Neuronal stem cell (in vitro differentiated cells): ENCODE data around the gene MED16.
"Not testable (repeated sequence)": the region's sequence is repeated elsewhere in the genome, so short reads cannot be mapped to it uniquely, and the experiment has no call there.

Source experiments
- DNase-seq: peaks from one replicate; pipeline ENCODE4 v3.0.0-alpha.2; 2013; ENCODE audit warnings: low spot score
- H2AFZ ChIP-seq: one replicate; pipeline ENCODE4 v1.6.1; 2013; ENCODE audit warnings: mild to moderate bottlenecking, low read length, inconsistent platforms
- H2AK5ac ChIP-seq: 2 replicates; pipeline ENCODE4 v1.6.1; 2013; ENCODE audit warnings: low read depth, mild to moderate bottlenecking, inconsistent platforms, low read length, moderate library complexity, mixed read lengths
- H2BK120ac ChIP-seq: 2 replicates; pipeline ENCODE4 v1.6.1; 2013; ENCODE audit warnings: low read depth, mild to moderate bottlenecking, inconsistent platforms, low read length, moderate library complexity, mixed read lengths
- H2BK12ac ChIP-seq: one replicate; pipeline ENCODE4 v1.6.1; 2013; ENCODE audit warnings: low read length, inconsistent platforms
- H2BK15ac ChIP-seq: 2 replicates; pipeline ENCODE4 v1.6.1; 2013; ENCODE audit warnings: mild to moderate bottlenecking, low read length, inconsistent platforms, mixed read lengths
- H2BK5ac ChIP-seq: one replicate; pipeline ENCODE4 v1.6.1; 2013; ENCODE audit warnings: inconsistent platforms, mild to moderate bottlenecking, low read length, moderate library complexity
- H3K14ac ChIP-seq: one replicate; pipeline ENCODE4 v1.6.1; 2013; ENCODE audit warnings: low read length, inconsistent platforms
- H3K18ac ChIP-seq: 2 replicates; pipeline ENCODE4 v1.6.1; 2013; ENCODE audit warnings: low read length, inconsistent platforms
- H3K23ac ChIP-seq: 2 replicates; pipeline ENCODE4 v1.6.1; 2013; ENCODE audit warnings: low read depth, mild to moderate bottlenecking, mixed read lengths, low read length, inconsistent platforms; ENCODE audit not compliant: poor library complexity
- H3K27ac ChIP-seq: replicated peaks from 3 replicates; pipeline ENCODE4 v1.5.1; 2013; ENCODE audit warnings: low read length, inconsistent platforms
- H3K27me3 ChIP-seq, 3 experiments: 2 replicates each; pipeline ENCODE4 v1.6.1; 2013; ENCODE audit warnings: low read length in 3 of 3, mild to moderate bottlenecking in 2 of 3, inconsistent platforms in 1 of 3, low read depth in 1 of 3, mixed read lengths in 1 of 3, moderate library complexity in 1 of 3; ENCODE audit not compliant: control insufficient read depth in 3 of 3, insufficient read depth in 3 of 3
- H3K36me3 ChIP-seq, 2 donors: replicated peaks in 1 of 2; 2 replicates each; pipeline ENCODE4 v1.6.1; 2013; ENCODE audit warnings: low read length in 2 of 2; ENCODE audit not compliant: control insufficient read depth in 2 of 2, insufficient read depth in 2 of 2
- H3K4ac ChIP-seq: 2 replicates; pipeline ENCODE4 v1.6.1; 2013; ENCODE audit warnings: inconsistent platforms, mild to moderate bottlenecking, low read length, moderate library complexity
- H3K4me1 ChIP-seq, 2 donors: 1 replicate in 1 of 2; 2 replicates in 1 of 2; pipeline ENCODE4 v1.6.1; 2013; ENCODE audit warnings: low read length in 2 of 2, low read depth in 1 of 2; ENCODE audit not compliant: control insufficient read depth in 2 of 2, insufficient read depth in 1 of 2
- H3K4me2 ChIP-seq: one replicate; pipeline ENCODE4 v1.6.1; 2013; ENCODE audit warnings: mild to moderate bottlenecking, low read length, inconsistent platforms; ENCODE audit not compliant: insufficient read depth, poor library complexity, severe bottlenecking
- H3K4me3 ChIP-seq, 2 donors: 2 replicates each; pipeline ENCODE4 v1.5.1; 2013; ENCODE audit warnings: low read length in 2 of 2, mild to moderate bottlenecking in 2 of 2, inconsistent platforms in 1 of 2, moderate library complexity in 1 of 2
- H3K79me1 ChIP-seq: one replicate; pipeline ENCODE4 v1.6.1; 2013; ENCODE audit warnings: low read depth, mild to moderate bottlenecking, inconsistent platforms, low read length, moderate library complexity
- H3K9ac ChIP-seq: one replicate; pipeline ENCODE4 v1.6.1; 2013; ENCODE audit warnings: mild to moderate bottlenecking, low read depth, low read length, inconsistent platforms; ENCODE audit not compliant: poor library complexity
- H3K9me3 ChIP-seq, 2 donors: replicated peaks in 1 of 2; 2 replicates each; pipeline versions ENCODE3 to v1.6.1; 2013; ENCODE audit warnings: low read length in 2 of 2, mild to moderate bottlenecking in 2 of 2, inconsistent platforms in 1 of 2, low read depth in 1 of 2, mixed read lengths in 1 of 2, moderate library complexity in 1 of 2; ENCODE audit not compliant: control insufficient read depth in 2 of 2, insufficient read depth in 1 of 2
- H4K8ac ChIP-seq: one replicate; pipeline ENCODE4 v1.6.1; 2013; ENCODE audit warnings: low read depth, mild to moderate bottlenecking, inconsistent platforms, low read length, moderate library complexity
- H4K91ac ChIP-seq: one replicate; pipeline ENCODE4 v1.6.1; 2013; ENCODE audit warnings: low read length, low read depth, mild to moderate bottlenecking, inconsistent platforms; ENCODE audit not compliant: poor library complexity
- WGBS, 2 donors: extraction: QIAGEN DNeasy Blood & Tissue Kit; methylation state at CpG; one replicate each; pipeline ENCODE4 v1.1.7; 2013; ENCODE audit warnings: missing lambda C conversion rate in 2 of 2, mixed read lengths in 1 of 2; ENCODE audit not compliant: insufficient read length in 2 of 2, insufficient replicate concordance in 1 of 2; ENCODE audit errors: extremely low coverage in 2 of 2; 5-methylcytosine and 5-hydroxymethylcytosine counted together

The MED16 gene

GRCh38 chr19:855566-856120, 37.3 kb downstream of the MED16 start:
- H3K4me1 ChIP-seq: peaks cover 0 to 2% of the 10 kb centered on the region in 2 donors
- H2AK5ac ChIP-seq: peak overlapping the region; percentile 66
- H3K27ac ChIP-seq: no peak overlapping the region
- H2BK120ac ChIP-seq: no peak overlapping the region
- peak overlapping the region; percentile 98 for H3K23ac ChIP-seq
- H2BK12ac ChIP-seq: no peak overlapping the region
- H3K14ac ChIP-seq: peak overlapping the region; percentile 99
- no peak overlapping the region for H3K4me2 ChIP-seq
- H2BK15ac ChIP-seq: peak overlapping the region; percentile 38
- WGBS, 2 donors: no CpG with 5 or more reads among the region's 40 CpGs
- peak overlapping the region; percentile 89 for H3K18ac ChIP-seq
- peak overlapping the region; percentile 70 for H3K9ac ChIP-seq
- H4K8ac ChIP-seq: no peak overlapping the region
- H3K27me3 ChIP-seq: peaks cover 7 to 22% (median 20%) of the 10 kb centered on the region in 3 experiments
- H3K4ac ChIP-seq: no peak overlapping the region
- no peaks in the 10 kb centered on the region for H3K36me3 ChIP-seq
- H4K91ac ChIP-seq: no peak overlapping the region
- no peak overlapping the region for H2BK5ac ChIP-seq
- no peak overlapping the region for H2AFZ ChIP-seq
- H3K9me3 ChIP-seq: peaks cover 0 to 2% of the 10 kb centered on the region in 2 donors
- no peak overlapping the region for H3K4me3 ChIP-seq
- DNase-seq: no peak
- peaks cover 2% of the 10 kb centered on the region for H3K79me1 ChIP-seq

- DNase-seq: no peak
- H3K9ac ChIP-seq: no peak overlapping the region
- no peak overlapping the region for H2BK12ac ChIP-seq
- H3K14ac ChIP-seq: peak overlapping the region; percentile 99
- peaks cover 2% of the 10 kb centered on the region for H3K79me1 ChIP-seq
- peaks cover 3 to 17% (median 17%) of the 10 kb centered on the region in 3 experiments for H3K27me3 ChIP-seq
- H3K23ac ChIP-seq: peak overlapping the region; percentile 98
- no peak overlapping the region for H2BK5ac ChIP-seq
- H3K27ac ChIP-seq: no peak overlapping the region
- H3K4me3 ChIP-seq: no peak overlapping the region
- no peak overlapping the region for H3K4ac ChIP-seq
- no peaks in the 10 kb centered on the region for H3K36me3 ChIP-seq
- peak overlapping the region; percentile 66 for H2AK5ac ChIP-seq
- H2BK120ac ChIP-seq: no peak overlapping the region
- no peak overlapping the region for H2AFZ ChIP-seq
- peak overlapping the region; percentile 89 for H3K18ac ChIP-seq
- no peak overlapping the region for H4K8ac ChIP-seq
- H3K4me1 ChIP-seq: peaks cover 0 to 6% of the 10 kb centered on the region in 2 donors
- H3K4me2 ChIP-seq: no peak overlapping the region
- no CpG with 5 or more reads among the region's 12 CpGs for WGBS, 2 donors
- no peak overlapping the region for H4K91ac ChIP-seq
- H2BK15ac ChIP-seq: no peak overlapping the region
- peaks cover 0 to 2% of the 10 kb centered on the region in 2 donors for H3K9me3 ChIP-seq
Observed at GRCh38 chr19:855142-855541, 37.8 kb downstream of the MED16 start.

GRCh38 chr19:854549-854948, 38.4 kb downstream of the MED16 start:
- Histone ChIP-seq H2AK5ac (no peak overlapping the region), H2BK120ac (no peak overlapping the region), H4K8ac (no peak overlapping the region), H3K4me1 (peaks cover 0 to 6% of the 10 kb centered on the region in 2 donors), H3K9me3 (peaks cover 0 to 2% of the 10 kb centered on the region in 2 donors), H3K79me1 (no peaks in the 10 kb centered on the region), H2BK5ac (no peak overlapping the region), H3K27ac (no peak overlapping the region), H3K23ac (no peak overlapping the region), H3K27me3 (peaks cover 0 to 11% (median 11%) of the 10 kb centered on the region in 3 experiments), H3K18ac (no peak overlapping the region), H3K4me2 (no peak overlapping the region), H2BK12ac (no peak overlapping the region), H2BK15ac (no peak overlapping the region), H3K14ac (no peak overlapping the region), H3K9ac (no peak overlapping the region), H3K4me3 (no peak overlapping the region), H2AFZ (no peak overlapping the region), H3K36me3 (no peaks in the 10 kb centered on the region), H3K4ac (no peak overlapping the region), H4K91ac (no peak overlapping the region)
- no CpG with 5 or more reads among the region's 6 CpGs for WGBS, 2 donors
- no peak for DNase-seq

GRCh38 chr19:853614-854220, 39.3 kb downstream of the MED16 start:
- H2BK120ac ChIP-seq, H3K36me3 ChIP-seq, H2AFZ ChIP-seq, H3K4ac ChIP-seq, H3K79me1 ChIP-seq, H3K9me3 ChIP-seq, H3K9ac ChIP-seq, H3K23ac ChIP-seq, H3K14ac ChIP-seq, H3K27ac ChIP-seq, H3K4me2 ChIP-seq, H2BK12ac ChIP-seq, H3K4me1 ChIP-seq, H2BK15ac ChIP-seq, H3K4me3 ChIP-seq, H4K8ac ChIP-seq, H2AK5ac ChIP-seq, H4K91ac ChIP-seq, H2BK5ac ChIP-seq, DNase-seq, H3K18ac ChIP-seq, H3K27me3 ChIP-seq: not testable (repeated sequence)
- no CpG with 5 or more reads among the region's 17 CpGs for whole genome bisulfite sequencing, 2 donors
